ENCODE measurements around the gene MFSD2A.
A peak's percentile ranks its signal among the peaks of the same experiment; 100 is the strongest.

The MFSD2A gene

DNA sequence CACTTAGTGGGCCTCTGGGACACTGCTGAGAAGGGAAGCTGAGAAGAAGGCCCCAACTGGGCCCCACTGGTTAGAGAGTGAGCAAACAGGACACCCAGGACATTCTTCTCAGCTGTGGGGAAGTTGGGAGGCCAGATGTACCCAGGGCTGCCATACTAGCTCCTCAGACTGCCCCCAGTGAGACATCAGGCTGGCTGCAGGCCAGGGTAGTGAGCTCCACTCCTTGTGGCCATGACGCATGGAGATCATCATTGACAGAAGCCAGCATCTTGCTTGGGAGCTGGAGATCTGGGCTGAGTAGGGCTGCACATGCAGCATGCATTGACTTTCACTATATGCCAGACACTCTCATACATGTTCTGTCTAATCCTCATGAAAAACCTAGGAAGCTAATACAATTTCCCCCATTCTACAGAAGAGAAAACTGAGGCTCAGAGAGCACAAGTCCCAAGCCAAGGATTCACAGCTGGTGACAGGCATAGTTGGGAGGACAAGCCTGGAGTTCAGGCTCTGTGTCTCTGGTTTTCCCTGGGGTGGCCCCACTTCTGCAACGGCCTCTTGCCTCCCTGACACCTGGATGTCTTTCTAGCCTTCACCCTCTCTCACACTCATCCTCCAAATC, 29.1 kb upstream of the MFSD2A start:
- Histone ChIP-seq H3K36me3 (ENCODE audit: insufficient read depth, low read length) (no peaks in the 10 kb centered on the region), H3K4me3 (ENCODE audit: low read depth, low read length) (no peak overlapping the region), H3K4me1 (ENCODE audit: control insufficient read depth, insufficient read depth, low read length, unreplicated experiment) (peaks cover 28% of the 10 kb centered on the region), H2AFZ (ENCODE audit: low read length, unreplicated experiment) (no peak overlapping the region), H3K27me3 (ENCODE audit: insufficient read depth, low read length) (no peaks in the 10 kb centered on the region), H3K79me2 (ENCODE audit: control insufficient read depth, insufficient read depth, low read length, unreplicated experiment) (no peaks in the 10 kb centered on the region), H3K27ac (ENCODE audit: low read depth, low read length) (no peak overlapping the region)

DNA sequence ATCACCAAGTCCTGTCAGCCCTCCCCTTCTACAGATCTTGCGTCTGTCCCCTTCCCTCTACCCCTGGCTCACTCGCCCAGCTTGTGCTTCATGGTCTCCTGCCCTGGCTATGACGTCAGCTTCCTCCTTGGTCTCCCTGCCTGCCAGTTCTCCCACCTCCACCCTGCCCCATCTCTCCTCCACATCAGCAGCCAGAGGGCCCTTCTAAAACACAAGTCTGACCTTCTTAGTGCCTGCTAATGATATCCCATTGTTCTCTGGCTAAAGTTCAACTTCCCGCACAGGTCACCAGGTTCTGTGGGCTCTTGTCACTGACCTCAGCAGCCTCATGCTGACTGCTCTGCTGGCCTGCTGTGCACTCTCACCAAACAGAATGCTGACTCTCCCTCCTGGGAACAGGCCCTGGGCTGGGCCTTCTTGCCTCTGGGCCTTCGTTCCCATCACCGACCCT, 28.6 kb upstream of the MFSD2A start:
- Histone ChIP-seq H3K27me3 (ENCODE audit: insufficient read depth, low read length) (no peaks in the 10 kb centered on the region), H2AFZ (ENCODE audit: low read length, unreplicated experiment) (no peak overlapping the region)

DNA sequence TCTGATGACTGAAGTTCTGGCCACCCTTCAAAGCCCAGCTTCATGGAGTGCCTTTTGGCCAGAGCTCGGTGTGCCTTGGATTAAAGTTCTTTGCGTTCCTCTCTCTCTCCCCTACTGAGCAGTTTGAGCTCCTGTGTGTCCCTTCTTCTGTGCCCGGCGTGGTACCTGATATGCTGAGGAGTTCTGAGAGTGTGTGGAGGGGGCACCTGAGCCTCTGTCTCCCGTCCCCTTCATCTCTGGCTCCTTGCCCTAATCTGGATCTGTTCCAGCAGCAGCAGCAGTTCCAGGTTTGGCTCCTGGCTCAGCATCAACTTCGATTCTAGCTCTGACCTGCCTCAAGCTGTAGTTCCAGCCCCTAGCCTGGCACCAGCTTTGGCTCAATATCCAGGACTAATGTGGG, 28.1 kb upstream of the MFSD2A start:
- no peaks in the 10 kb centered on the region for H3K27me3 ChIP-seq (ENCODE audit: insufficient read depth, low read length)
- no peak overlapping the region for H3K4me3 ChIP-seq (ENCODE audit: low read depth, low read length)
- no peak overlapping the region for H2AFZ ChIP-seq (ENCODE audit: low read length, unreplicated experiment)
- H3K27ac ChIP-seq (ENCODE audit: low read depth, low read length): peak overlapping the region; percentile 72
- H3K79me2 ChIP-seq (ENCODE audit: control insufficient read depth, insufficient read depth, low read length, unreplicated experiment): no peaks in the 10 kb centered on the region
- no peaks in the 10 kb centered on the region for H3K36me3 ChIP-seq (ENCODE audit: insufficient read depth, low read length)
- H3K4me1 ChIP-seq (ENCODE audit: control insufficient read depth, insufficient read depth, low read length, unreplicated experiment): peaks cover 28% of the 10 kb centered on the region

More for the DNA sequence above, 28.6 kb upstream of the MFSD2A start:
- no peak overlapping the region for H3K4me3 ChIP-seq (ENCODE audit: low read depth, low read length)
- no peaks in the 10 kb centered on the region for H3K36me3 ChIP-seq (ENCODE audit: insufficient read depth, low read length)
- H3K27ac ChIP-seq (ENCODE audit: low read depth, low read length): peak overlapping the region; percentile 72; the same call in 1 of the 2 replicates
- H3K79me2 ChIP-seq (ENCODE audit: control insufficient read depth, insufficient read depth, low read length, unreplicated experiment): no peaks in the 10 kb centered on the region
- H3K4me1 ChIP-seq (ENCODE audit: control insufficient read depth, insufficient read depth, low read length, unreplicated experiment): peaks cover 28% of the 10 kb centered on the region

- Histone ChIP-seq H3K27me3 (ENCODE audit: insufficient read depth, low read length) (no peaks in the 10 kb centered on the region), H3K79me2 (ENCODE audit: control insufficient read depth, insufficient read depth, low read length, unreplicated experiment) (no peaks in the 10 kb centered on the region), H3K36me3 (ENCODE audit: insufficient read depth, low read length) (no peaks in the 10 kb centered on the region), H3K4me3 (ENCODE audit: low read depth, low read length) (no peak overlapping the region), H2AFZ (ENCODE audit: low read length, unreplicated experiment) (no peak overlapping the region), H3K27ac (ENCODE audit: low read depth, low read length) (peak overlapping the region; percentile 72), H3K4me1 (ENCODE audit: control insufficient read depth, insufficient read depth, low read length, unreplicated experiment) (peaks cover 28% of the 10 kb centered on the region)
Observed at GRCh38 chr1:39927538-39927937, 27.4 kb upstream of the MFSD2A start.

DNA sequence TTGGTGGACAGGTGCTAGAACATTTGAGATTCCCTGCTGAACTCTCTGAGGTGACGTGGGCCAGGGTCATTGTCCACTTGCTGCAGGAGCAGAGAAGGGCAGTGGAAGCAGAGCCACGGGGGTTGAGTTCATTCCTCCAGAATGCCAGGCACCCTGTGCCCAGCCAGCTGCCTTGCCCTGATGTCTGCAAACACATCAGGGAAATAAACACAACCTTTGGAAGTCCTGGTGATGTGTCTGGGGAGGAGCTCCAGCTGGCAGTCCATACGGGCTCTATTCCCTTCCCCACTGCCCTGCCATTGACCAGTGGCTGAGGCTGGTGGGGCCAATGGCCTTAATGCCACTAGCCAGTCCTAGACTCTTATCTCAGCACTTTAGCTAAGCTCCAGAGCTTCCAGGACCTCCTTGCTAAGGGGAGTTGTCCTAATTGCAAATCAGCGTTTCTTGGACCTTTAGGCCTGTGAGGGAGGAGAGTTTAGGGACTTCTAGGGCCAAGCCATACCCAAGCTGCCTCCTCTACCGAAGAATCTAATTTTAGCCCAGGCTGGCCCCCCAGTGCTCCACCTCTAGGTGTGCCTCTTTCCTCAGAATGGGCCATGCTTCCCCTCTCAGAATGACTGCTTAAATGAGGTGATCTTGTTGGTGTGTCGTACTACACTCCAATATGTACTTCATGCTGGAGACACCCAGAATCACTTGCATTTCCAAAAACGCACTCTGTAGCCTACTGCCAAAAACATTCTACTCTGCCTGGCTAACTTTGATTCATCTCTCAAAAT, 25.9 kb upstream of the MFSD2A start:
- no peak overlapping the region for H3K4me3 ChIP-seq (ENCODE audit: low read depth, low read length)
- no peak overlapping the region for H2AFZ ChIP-seq (ENCODE audit: low read length, unreplicated experiment)
- H3K27me3 ChIP-seq (ENCODE audit: insufficient read depth, low read length): no peaks in the 10 kb centered on the region
- H3K27ac ChIP-seq (ENCODE audit: low read depth, low read length): no peak overlapping the region
- H3K79me2 ChIP-seq (ENCODE audit: control insufficient read depth, insufficient read depth, low read length, unreplicated experiment): no peaks in the 10 kb centered on the region
- no peaks in the 10 kb centered on the region for H3K36me3 ChIP-seq (ENCODE audit: insufficient read depth, low read length)
- H3K4me1 ChIP-seq (ENCODE audit: control insufficient read depth, insufficient read depth, low read length, unreplicated experiment): peaks cover 34% of the 10 kb centered on the region

GRCh38 chr1:39933956-39934941, 20.7 kb upstream of the MFSD2A start:
- H3K4me1 ChIP-seq (ENCODE audit: control insufficient read depth, insufficient read depth, low read length, unreplicated experiment): peaks cover 14% of the 10 kb centered on the region
- no peaks in the 10 kb centered on the region for H3K36me3 ChIP-seq (ENCODE audit: insufficient read depth, low read length)
- H2AFZ ChIP-seq (ENCODE audit: low read length, unreplicated experiment): peak overlapping the region; percentile 65
- no peaks in the 10 kb centered on the region for H3K27me3 ChIP-seq (ENCODE audit: insufficient read depth, low read length)
- H3K4me3 ChIP-seq (ENCODE audit: low read depth, low read length): peak overlapping the region; percentile 20; the same call in 1 of the 2 replicates
- no peaks in the 10 kb centered on the region for H3K79me2 ChIP-seq (ENCODE audit: control insufficient read depth, insufficient read depth, low read length, unreplicated experiment)
- H3K27ac ChIP-seq (ENCODE audit: low read depth, low read length): peak overlapping the region; percentile 92

- Histone ChIP-seq H3K27ac (ENCODE audit: low read depth, low read length) (no peak overlapping the region), H3K36me3 (ENCODE audit: insufficient read depth, low read length) (no peaks in the 10 kb centered on the region), H3K4me3 (ENCODE audit: low read depth, low read length) (no peak overlapping the region), H3K27me3 (ENCODE audit: insufficient read depth, low read length) (no peaks in the 10 kb centered on the region), H3K4me1 (ENCODE audit: control insufficient read depth, insufficient read depth, low read length, unreplicated experiment) (peaks cover 14% of the 10 kb centered on the region), H2AFZ (ENCODE audit: low read length, unreplicated experiment) (no peak overlapping the region), H3K79me2 (ENCODE audit: control insufficient read depth, insufficient read depth, low read length, unreplicated experiment) (no peaks in the 10 kb centered on the region)
Observed at GRCh38 chr1:39936724-39937491, 18.0 kb upstream of the MFSD2A start.

GRCh38 chr1:39938856-39939255, 16.1 kb upstream of the MFSD2A start:
- Histone ChIP-seq H3K4me3 (ENCODE audit: low read depth, low read length) (no peak overlapping the region), H3K36me3 (ENCODE audit: insufficient read depth, low read length) (no peaks in the 10 kb centered on the region), H2AFZ (ENCODE audit: low read length, unreplicated experiment) (no peak overlapping the region), H3K27ac (ENCODE audit: low read depth, low read length) (no peak overlapping the region), H3K4me1 (ENCODE audit: control insufficient read depth, insufficient read depth, low read length, unreplicated experiment) (peaks cover 9% of the 10 kb centered on the region), H3K79me2 (ENCODE audit: control insufficient read depth, insufficient read depth, low read length, unreplicated experiment) (no peaks in the 10 kb centered on the region), H3K27me3 (ENCODE audit: insufficient read depth, low read length) (0 out of 2 replicates have a peak, but pooled peaks cover 6% of the 10 kb centered on the region)

DNA sequence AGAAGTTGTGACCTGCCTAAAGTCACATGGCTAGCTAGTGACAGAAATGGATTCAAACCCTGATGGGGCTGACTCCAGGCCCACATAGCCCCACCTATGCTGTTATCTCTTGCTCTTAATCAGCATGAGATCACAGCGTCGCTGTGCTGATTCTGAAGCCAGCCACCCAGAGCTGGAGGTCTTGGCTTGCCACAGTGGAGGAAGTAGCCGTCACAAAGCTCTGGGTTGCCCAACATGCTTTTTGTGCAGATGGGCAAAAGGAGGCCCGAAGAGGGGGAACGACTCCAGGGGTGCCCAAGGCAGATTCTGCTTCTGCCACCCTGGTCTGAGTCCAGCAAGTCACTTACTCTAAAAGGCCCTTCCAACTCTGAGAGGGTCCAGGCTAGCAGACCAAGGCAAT, 14.7 kb upstream of the MFSD2A start:
- Histone ChIP-seq H2AFZ (ENCODE audit: low read length, unreplicated experiment) (no peak overlapping the region), H3K27me3 (ENCODE audit: insufficient read depth, low read length) (0 out of 2 replicates have a peak, but pooled peaks cover 6% of the 10 kb centered on the region), H3K27ac (ENCODE audit: low read depth, low read length) (no peak overlapping the region), H3K4me3 (ENCODE audit: low read depth, low read length) (no peak overlapping the region), H3K4me1 (ENCODE audit: control insufficient read depth, insufficient read depth, low read length, unreplicated experiment) (no peaks in the 10 kb centered on the region), H3K36me3 (ENCODE audit: insufficient read depth, low read length) (no peaks in the 10 kb centered on the region), H3K79me2 (ENCODE audit: control insufficient read depth, insufficient read depth, low read length, unreplicated experiment) (no peaks in the 10 kb centered on the region)
